Prostate gland (tissue), 2 donors: ENCODE measurements around the gene GTPBP6. TPM values are rescaled to one million over a fixed set of nuclear protein-coding genes. Genes with fewer than 3 reads are reported as not detected.

Experiments used
- DNase-seq: peaks from one replicate; pipeline ENCODE4 v3.0.0-alpha.2; 2019; ENCODE audit warnings: low spot score
- H3K27ac ChIP-seq, 2 donors: fragments of 200-600 bp; sonication (generic); 2 replicates each; pipeline ENCODE4 v1.5.1; 2017 to 2019
- H3K27me3 ChIP-seq: fragments of 200-600 bp; sonication (generic); replicated peaks from 2 replicates; pipeline ENCODE4 v1.5.1; 2019; ENCODE audit not compliant: insufficient read depth
- H3K36me3 ChIP-seq, 2 donors: fragments of 200-600 bp; sonication (generic); 1 replicate in 1 of 2; 2 replicates in 1 of 2; pipeline versions ENCODE4 v1.5.1 to v1.8.1; 2017 to 2019
- H3K4me1 ChIP-seq: fragments of 200-600 bp; sonication (generic); replicated peaks from 2 replicates; pipeline ENCODE4 v1.5.1; 2019
- H3K4me3 ChIP-seq, 2 donors: fragments of 200-600 bp; sonication (generic); 2 replicates each; pipeline ENCODE4 v1.5.1; 2017 to 2019
- H3K9me3 ChIP-seq: fragments of 200-600 bp; sonication (generic); 2 replicates; pipeline ENCODE4 v1.5.1; 2017
- POLR2A ChIP-seq: fragments of 450-650 bp; IDR thresholded peaks from one replicate; pipeline ENCODE4 v1.6.1; 2016; ENCODE audit warnings: antibody characterized with exemption, mild to moderate bottlenecking
- POLR2AphosphoS5 ChIP-seq: sonication (generic); formaldehyde crosslinking; IDR thresholded peaks from one replicate; pipeline ENCODE4 v1.6.1; 2017; ENCODE audit warnings: antibody characterized with exemption
- WGBS: methylation state at CpG from one replicate; pipeline ENCODE4 v1.1.5; 2018; 5-methylcytosine and 5-hydroxymethylcytosine counted together
- intact Hi-C: fragments of 100-400 bp; cut with DNase I; formaldehyde crosslinking; loops from one replicate; pipeline ENCODE4 v1.14.2; 2022
- total RNA-seq, 2 donors: library from RNA; depleted of rRNA; stranded (reverse); fragments of >200 nt; gene quantifications; one replicate each; pipeline ENCODE4 v1.1.0, GENCODE V29; 2016
- TF ChIP-seq, protein P1 (sequence below), 4 experiments: fragments of 200-600 bp in 2 of 4; fragments of 450-650 bp in 2 of 4; sonication (generic) in 2 of 4; IDR thresholded peaks; 1 replicate in 3 of 4; 2 replicates in 1 of 4; pipeline ENCODE4 v1.5.1; 2016 to 2019; ENCODE audit warnings: antibody characterized with exemption in 4 of 4, mild to moderate bottlenecking in 2 of 4, moderate library complexity in 2 of 4

Gene GTPBP6
- total RNA-seq, 2 donors from 2014 or later = 43.9 to 69.6 TPM

- no peak for DNase-seq
- H3K27me3 ChIP-seq = no peaks in the 10 kb centered on the region
- H3K27ac ChIP-seq = no peak overlapping the region
- H3K9me3 ChIP-seq = no peaks in the 10 kb centered on the region
- TF ChIP-seq POLR2A (no peak), POLR2AphosphoS5 (no peak)
- TF ChIP-seq, protein P1, sequence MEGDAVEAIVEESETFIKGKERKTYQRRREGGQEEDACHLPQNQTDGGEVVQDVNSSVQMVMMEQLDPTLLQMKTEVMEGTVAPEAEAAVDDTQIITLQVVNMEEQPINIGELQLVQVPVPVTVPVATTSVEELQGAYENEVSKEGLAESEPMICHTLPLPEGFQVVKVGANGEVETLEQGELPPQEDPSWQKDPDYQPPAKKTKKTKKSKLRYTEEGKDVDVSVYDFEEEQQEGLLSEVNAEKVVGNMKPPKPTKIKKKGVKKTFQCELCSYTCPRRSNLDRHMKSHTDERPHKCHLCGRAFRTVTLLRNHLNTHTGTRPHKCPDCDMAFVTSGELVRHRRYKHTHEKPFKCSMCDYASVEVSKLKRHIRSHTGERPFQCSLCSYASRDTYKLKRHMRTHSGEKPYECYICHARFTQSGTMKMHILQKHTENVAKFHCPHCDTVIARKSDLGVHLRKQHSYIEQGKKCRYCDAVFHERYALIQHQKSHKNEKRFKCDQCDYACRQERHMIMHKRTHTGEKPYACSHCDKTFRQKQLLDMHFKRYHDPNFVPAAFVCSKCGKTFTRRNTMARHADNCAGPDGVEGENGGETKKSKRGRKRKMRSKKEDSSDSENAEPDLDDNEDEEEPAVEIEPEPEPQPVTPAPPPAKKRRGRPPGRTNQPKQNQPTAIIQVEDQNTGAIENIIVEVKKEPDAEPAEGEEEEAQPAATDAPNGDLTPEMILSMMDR (IDR thresholded peaks at IDR 0.05) = no peak
- H3K4me3 ChIP-seq = no peak overlapping the region
- WGBS = 76% methylated on average over 11 of the region's 11 CpGs
- intact Hi-C loops = no loop called here
- H3K36me3 ChIP-seq = no peaks in the 10 kb centered on the region
- no peaks in the 10 kb centered on the region for H3K4me1 ChIP-seq
Observed at GRCh38 chrX:348461-349117, 30.0 kb upstream of the GTPBP6 start.

GRCh38 chrX:347351-348117 lies 28.9 kb upstream of the GTPBP6 start:
- intact Hi-C loops = no loop called here
- TF ChIP-seq POLR2AphosphoS5 (no peak), POLR2A (no peak)
- TF ChIP-seq, protein P1 (IDR thresholded peaks at IDR 0.05) = no peak
- Histone ChIP-seq H3K9me3 (no peaks in the 10 kb centered on the region), H3K4me3 (no peak overlapping the region), H3K36me3 (no peaks in the 10 kb centered on the region), H3K27me3 (no peaks in the 10 kb centered on the region), H3K27ac (no peak overlapping the region), H3K4me1 (no peaks in the 10 kb centered on the region)
- DNase-seq = no peak
- WGBS = 97% methylated on average over 59 of the region's 59 CpGs

DNA sequence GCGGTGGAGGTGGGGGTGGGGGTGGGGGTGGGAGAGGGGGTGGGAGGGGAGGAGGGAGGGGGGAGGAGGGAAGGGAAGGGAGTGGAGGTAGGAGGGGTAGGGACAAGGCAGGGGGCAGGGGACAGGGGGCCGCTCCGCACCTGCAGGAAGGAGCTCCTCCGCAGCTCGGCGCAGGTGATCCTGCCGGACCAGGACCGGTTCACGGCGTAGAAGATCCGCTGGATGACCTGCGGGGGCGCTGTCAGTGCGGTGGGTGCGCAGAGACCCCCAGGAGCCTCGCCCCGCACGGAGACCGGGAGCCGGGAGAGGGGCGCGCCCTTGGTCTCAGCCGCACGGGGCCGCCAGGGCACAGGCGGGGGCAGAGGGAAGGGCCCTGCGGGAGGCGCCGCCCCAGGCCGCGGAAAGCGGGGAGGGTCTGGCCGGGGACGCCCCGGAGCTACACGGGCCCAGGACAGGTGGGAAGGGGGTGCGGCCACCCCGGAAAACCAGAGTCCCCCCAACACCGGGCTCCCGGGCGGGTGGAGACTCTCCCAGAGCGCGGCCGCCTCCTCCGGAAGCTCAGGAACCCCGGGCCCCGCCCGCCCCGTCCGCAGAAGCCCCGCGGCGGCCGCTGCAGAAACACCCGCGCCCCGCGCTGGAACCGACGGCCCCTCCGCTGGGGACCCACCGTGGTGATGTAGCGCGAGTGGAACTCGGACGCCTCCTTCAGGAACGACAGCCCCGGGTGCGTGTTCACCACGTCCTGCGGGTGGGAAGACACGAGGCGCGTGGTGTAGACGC lies 27.6 kb upstream of the GTPBP6 start:
- H3K36me3 ChIP-seq = no peaks in the 10 kb centered on the region
- H3K4me3 ChIP-seq = no peak overlapping the region
- H3K9me3 ChIP-seq = no peaks in the 10 kb centered on the region
- intact Hi-C loops = no loop called here
- no peaks in the 10 kb centered on the region for H3K27me3 ChIP-seq
- no peak overlapping the region for H3K27ac ChIP-seq
- no peak for TF ChIP-seq POLR2AphosphoS5
- TF ChIP-seq POLR2A = no peak
- TF ChIP-seq, protein P1 (IDR thresholded peaks at IDR 0.05) = no peak
- H3K4me1 ChIP-seq = no peaks in the 10 kb centered on the region
- no peak for DNase-seq
- WGBS = 96% methylated on average over 74 of the region's 75 CpGs

- intact Hi-C loops = no loop called here
- H3K36me3 ChIP-seq = no peaks in the 10 kb centered on the region
- no peak overlapping the region for H3K27ac ChIP-seq
- H3K4me1 ChIP-seq = no peaks in the 10 kb centered on the region
- 95% methylated on average over 56 of the region's 63 CpGs for WGBS
- DNase-seq = no peak
- no peak overlapping the region for H3K4me3 ChIP-seq
- TF ChIP-seq POLR2AphosphoS5 (no peak), POLR2A (no peak)
- TF ChIP-seq, protein P1 (IDR thresholded peaks at IDR 0.05) = no peak
- no peaks in the 10 kb centered on the region for H3K9me3 ChIP-seq
- no peaks in the 10 kb centered on the region for H3K27me3 ChIP-seq
Observed at GRCh38 chrX:345020-345925, 26.7 kb upstream of the GTPBP6 start.
